Nephron (organoid): ENCODE results near the gene CACNB1.
A peak's percentile ranks its signal among the peaks of the same experiment; 100 is the strongest.

ENCODE experiments used
- H3K27ac Mint-ChIP-seq, 3 experiments: 2 replicates each; pipeline ENCODE4 v1.8.0; 2020; ENCODE audit warnings: mixed read lengths in 3 of 3, mild to moderate bottlenecking in 2 of 3, moderate library complexity in 1 of 3
- H3K27me3 Mint-ChIP-seq: 2 replicates; pipeline ENCODE4 v1.8.0; 2021; ENCODE audit warnings: low read depth, mild to moderate bottlenecking, moderate library complexity, mixed read lengths
- H3K36me3 Mint-ChIP-seq: 2 replicates; pipeline ENCODE4 v1.8.0; 2020; ENCODE audit warnings: low read depth, mixed read lengths
- H3K4me1 Mint-ChIP-seq: 2 replicates; pipeline ENCODE4 v1.8.0; 2020; ENCODE audit warnings: mixed read lengths
- H3K4me3 Mint-ChIP-seq, 3 experiments: 2 replicates each; pipeline ENCODE4 v1.8.0; 2020; ENCODE audit warnings: mild to moderate bottlenecking in 3 of 3, mixed read lengths in 3 of 3, moderate library complexity in 2 of 3
- H3K9me3 Mint-ChIP-seq: 2 replicates; pipeline ENCODE4 v1.8.0; 2020; ENCODE audit warnings: mixed read lengths
- TF ChIP-seq, protein P1 (sequence below), 3 experiments: fragments of 200-600 bp; sonication (generic); IDR thresholded peaks; one replicate each; pipeline ENCODE4 v1.5.0; 2021; ENCODE audit warnings: antibody characterized with exemption in 3 of 3; ENCODE audit not compliant: unreplicated experiment in 3 of 3

The CACNB1 gene

DNA sequence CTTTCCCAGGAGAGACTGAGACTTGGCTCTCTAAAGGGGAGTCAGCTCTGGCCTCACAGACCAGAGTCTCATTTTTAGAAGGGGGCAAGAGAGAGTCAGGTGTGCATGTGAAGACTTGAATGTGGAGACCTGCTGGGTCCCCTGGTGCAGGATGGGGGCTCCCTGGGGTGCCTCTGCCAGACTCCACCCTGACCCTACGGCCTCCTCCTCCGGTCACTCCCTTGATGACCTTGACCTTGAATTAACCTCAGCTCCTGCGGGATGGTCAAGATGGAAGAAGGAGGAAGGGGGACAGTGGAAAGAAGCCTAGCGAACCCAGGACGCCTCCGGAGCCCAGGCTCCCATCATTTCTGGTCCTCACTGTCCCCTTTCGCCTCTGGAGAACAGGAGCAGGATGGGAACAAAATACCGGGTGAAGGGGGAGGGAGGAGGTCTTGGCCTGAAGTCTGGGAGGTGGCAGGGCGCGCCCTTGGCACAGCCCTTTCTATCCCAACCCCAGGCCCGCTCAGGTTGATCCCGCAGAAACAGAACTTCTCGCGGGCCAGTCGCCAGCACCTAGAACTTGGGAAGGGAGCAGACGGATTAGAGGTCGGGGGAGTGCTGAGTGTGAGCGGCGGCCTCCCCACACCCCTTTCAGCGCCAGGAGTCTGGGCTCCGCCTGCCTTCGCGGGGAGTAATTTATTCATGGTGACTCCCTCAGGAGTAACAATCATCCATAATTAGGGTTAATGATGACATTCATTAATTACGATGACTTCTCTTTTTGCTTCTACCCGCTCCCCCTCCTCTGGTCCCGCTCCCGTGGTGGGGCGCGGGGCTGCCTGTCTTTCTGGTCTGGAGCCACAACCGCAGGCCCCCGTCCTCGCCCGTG, 26.7 kb upstream of the CACNB1 start:
- Mint-ChIP-seq H3K4me1 (peaks cover 16% of the 10 kb centered on the region), H3K9me3 (no peaks in the 10 kb centered on the region), H3K36me3 (no peaks in the 10 kb centered on the region), H3K27ac (peak overlapping the region in 2 of 3 experiments; percentile 18 to 57), H3K27me3 (peaks cover 54% of the 10 kb centered on the region), H3K4me3 (peak overlapping the region; percentile 80 to 91 (median 83))
- TF ChIP-seq, protein P1, sequence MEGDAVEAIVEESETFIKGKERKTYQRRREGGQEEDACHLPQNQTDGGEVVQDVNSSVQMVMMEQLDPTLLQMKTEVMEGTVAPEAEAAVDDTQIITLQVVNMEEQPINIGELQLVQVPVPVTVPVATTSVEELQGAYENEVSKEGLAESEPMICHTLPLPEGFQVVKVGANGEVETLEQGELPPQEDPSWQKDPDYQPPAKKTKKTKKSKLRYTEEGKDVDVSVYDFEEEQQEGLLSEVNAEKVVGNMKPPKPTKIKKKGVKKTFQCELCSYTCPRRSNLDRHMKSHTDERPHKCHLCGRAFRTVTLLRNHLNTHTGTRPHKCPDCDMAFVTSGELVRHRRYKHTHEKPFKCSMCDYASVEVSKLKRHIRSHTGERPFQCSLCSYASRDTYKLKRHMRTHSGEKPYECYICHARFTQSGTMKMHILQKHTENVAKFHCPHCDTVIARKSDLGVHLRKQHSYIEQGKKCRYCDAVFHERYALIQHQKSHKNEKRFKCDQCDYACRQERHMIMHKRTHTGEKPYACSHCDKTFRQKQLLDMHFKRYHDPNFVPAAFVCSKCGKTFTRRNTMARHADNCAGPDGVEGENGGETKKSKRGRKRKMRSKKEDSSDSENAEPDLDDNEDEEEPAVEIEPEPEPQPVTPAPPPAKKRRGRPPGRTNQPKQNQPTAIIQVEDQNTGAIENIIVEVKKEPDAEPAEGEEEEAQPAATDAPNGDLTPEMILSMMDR (IDR thresholded peaks at IDR 0.05; ENCODE audit: unreplicated experiment in 3 of 3), result no peak

DNA sequence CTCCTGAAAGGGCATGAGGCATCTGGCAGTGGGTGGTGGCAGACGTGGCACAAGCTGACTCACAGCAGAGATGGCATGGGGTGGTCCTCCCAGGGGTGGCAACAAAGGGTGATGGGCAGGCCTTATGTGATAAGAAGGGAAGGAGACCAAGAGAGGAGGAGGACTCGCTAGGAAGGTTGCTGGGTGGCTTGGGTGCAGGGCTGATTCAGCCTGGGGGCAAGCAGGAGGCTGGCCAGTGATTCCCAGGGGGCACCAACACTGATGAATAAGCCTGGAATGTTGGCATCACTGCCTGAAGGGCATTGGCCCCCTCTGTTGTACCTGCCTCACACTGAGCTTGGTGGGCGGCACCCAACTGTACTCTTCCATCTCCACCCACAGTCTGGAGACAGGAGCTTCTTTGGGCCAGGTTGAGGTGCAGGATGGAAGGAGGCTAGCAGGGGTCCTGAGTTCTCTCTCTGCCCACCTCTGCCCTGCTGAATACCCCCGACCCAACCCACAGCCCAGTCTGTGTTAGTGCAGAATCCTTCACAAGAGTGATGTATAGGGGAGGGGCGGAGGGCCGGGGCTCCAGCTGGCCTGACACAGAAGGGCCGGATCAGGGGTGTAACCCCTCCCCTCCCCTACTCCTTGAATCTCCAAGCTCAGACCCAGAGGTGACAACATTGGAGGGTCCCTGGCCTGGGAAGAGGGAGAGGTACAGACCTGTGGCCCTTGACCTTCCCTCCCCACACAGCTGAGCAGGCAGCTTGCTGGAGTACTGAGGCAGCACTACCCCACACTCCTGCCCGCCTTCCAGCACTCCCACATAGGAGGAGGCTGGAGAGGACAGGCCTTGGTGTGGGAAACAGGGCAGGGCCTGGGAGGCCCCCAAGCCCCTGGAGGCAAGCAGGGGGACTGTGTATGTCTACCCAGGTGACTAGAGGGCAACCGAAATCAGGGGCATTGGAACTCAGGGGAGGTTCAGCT, 25.7 kb upstream of the CACNB1 start:
- Mint-ChIP-seq H3K36me3 (no peaks in the 10 kb centered on the region), H3K27ac (peak overlapping the region in 2 of 3 experiments; percentile 18 to 57), H3K4me1 (peaks cover 20% of the 10 kb centered on the region), H3K9me3 (no peaks in the 10 kb centered on the region), H3K27me3 (peaks cover 58% of the 10 kb centered on the region), H3K4me3 (peak overlapping the region; percentile 80 to 91 (median 83))
- TF ChIP-seq, protein P1 (IDR thresholded peaks at IDR 0.05; ENCODE audit: unreplicated experiment in 3 of 3), result no peak

DNA sequence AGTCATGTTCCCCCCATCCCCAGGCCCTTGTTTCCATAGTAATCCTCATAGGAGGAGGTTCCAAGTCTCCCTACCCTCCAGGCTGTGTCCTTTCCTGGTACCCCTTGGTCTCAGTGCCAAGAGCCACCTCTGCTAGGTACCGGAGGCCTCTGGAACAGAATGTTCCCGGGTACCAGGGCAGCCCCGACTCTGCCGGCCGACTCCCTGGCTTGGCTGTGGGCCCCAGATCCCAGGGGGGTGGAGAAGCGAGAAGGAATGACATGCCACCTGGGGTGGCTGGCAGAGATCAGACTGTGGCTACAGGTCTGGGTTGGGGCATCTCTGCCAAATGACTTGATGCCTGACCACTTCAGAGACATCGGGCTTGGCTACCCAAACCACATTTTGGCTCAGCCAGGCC, 24.7 kb upstream of the CACNB1 start:
- no peaks in the 10 kb centered on the region for H3K36me3 Mint-ChIP-seq

DNA sequence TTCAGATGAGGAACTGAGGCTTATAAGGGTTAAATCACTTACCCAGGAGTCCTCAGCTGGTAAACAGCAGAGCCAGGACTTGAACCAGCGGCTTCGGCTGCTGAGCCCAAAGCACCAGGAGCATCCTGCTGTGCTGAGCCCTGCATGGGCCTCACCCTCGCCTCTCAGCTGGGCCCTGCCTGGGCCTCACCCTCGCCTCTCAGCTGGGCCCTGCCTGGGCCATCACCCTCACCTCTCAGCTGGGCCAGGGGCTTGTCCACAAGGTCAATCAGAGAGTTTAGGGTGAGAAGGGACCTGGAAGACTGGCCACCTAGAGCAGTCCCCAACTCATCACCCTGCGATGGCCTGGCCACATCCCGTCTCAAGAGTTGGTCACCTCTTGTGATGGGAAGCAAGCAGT, 24.1 kb upstream of the CACNB1 start:
- Mint-ChIP-seq H3K27ac (no peak overlapping the region), H3K36me3 (peaks cover 1% of the 10 kb centered on the region), H3K27me3 (peaks cover 62% of the 10 kb centered on the region), H3K9me3 (no peaks in the 10 kb centered on the region), H3K4me3 (no peak overlapping the region), H3K4me1 (peaks cover 20% of the 10 kb centered on the region)
- TF ChIP-seq, protein P1 (IDR thresholded peaks at IDR 0.05; ENCODE audit: unreplicated experiment in 3 of 3), result no peak

More for the DNA sequence above, 24.7 kb upstream of the CACNB1 start:
- TF ChIP-seq, protein P1 (IDR thresholded peaks at IDR 0.05; ENCODE audit: unreplicated experiment in 3 of 3), result no peak
- H3K27me3 Mint-ChIP-seq, result peaks cover 57% of the 10 kb centered on the region
- no peaks in the 10 kb centered on the region for H3K9me3 Mint-ChIP-seq
- peaks cover 20% of the 10 kb centered on the region for H3K4me1 Mint-ChIP-seq
- no peak overlapping the region for H3K4me3 Mint-ChIP-seq
- H3K27ac Mint-ChIP-seq, result no peak overlapping the region

DNA sequence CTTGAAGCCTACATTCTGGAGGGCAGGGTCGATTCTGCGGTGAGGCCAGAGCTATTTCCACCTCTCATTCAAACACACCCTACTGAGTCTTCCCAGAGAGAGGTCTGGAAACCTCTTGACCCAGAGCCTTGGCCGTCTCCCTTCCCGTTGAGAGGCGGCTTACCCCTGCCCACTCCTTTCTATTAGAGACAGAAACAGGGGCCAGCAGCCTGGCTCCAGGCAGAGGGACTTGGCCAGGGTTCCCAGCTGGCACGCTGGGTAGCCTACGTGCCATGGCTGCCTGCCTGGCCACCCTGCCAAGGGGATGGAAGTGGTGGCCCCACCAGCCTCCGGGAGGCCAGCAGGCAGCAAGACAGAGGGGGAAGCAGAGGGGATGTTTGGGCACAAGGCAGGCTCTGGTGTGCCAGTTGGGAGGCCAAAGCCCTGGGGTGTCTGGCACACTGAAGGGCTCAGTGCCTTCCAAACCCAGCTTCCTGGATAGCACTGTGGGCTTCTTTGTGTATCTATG, 22.2 kb upstream of the CACNB1 start:
- Mint-ChIP-seq H3K27me3 (peaks cover 61% of the 10 kb centered on the region), H3K36me3 (peaks cover 7% of the 10 kb centered on the region), H3K4me1 (peaks cover 13% of the 10 kb centered on the region), H3K4me3 (no peak overlapping the region), H3K9me3 (no peaks in the 10 kb centered on the region), H3K27ac (no peak overlapping the region)
- TF ChIP-seq, protein P1 (IDR thresholded peaks at IDR 0.05; ENCODE audit: unreplicated experiment in 3 of 3), result no peak
